PC-3 (cell line): ENCODE measurements around the gene CDK2. TPM values are rescaled to one million over a fixed set of nuclear protein-coding genes. Genes with fewer than 3 reads are reported as not detected.

ENCODE experiments used
- ATAC-seq: fragments of 200-7000 bp; cut with Tn5 transposase; 2 replicates; pipeline ENCODE4 v1.9.1; 2020; ENCODE audit warnings: mild to moderate bottlenecking, moderate library complexity
- BruUV-seq: library from RNA; stranded (reverse); fragments of 400-500 nt; replicated peaks from 2 replicates; lab custom pipeline; 2021; lab: Mats Ljungman, UMichigan
- CTCF ChIA-PET: fragments of 300-600 bp; sonication (Branson Sonifier 250); formaldehyde crosslinking; loops from one replicate; lab custom pipeline; 2022; ENCODE audit warnings: antibody characterized with exemption; lab: Charles Lee
- POLR2A ChIA-PET: fragments of 300-600 bp; sonication (Branson Sonifier 250); formaldehyde crosslinking; loops from one replicate; lab custom pipeline; 2022; ENCODE audit warnings: antibody characterized with exemption; ENCODE audit not compliant: unreplicated experiment; lab: Charles Lee
- DNase-seq: peaks from one replicate; pipeline ENCODE4 v3.0.0-alpha.2; 2015
- H2AFZ ChIP-seq: fragments of 300-600 bp; sonication (generic); 2 replicates; pipeline ENCODE4 v1.6.0; 2016; ENCODE audit warnings: antibody characterized with exemption, low read length
- H3F3A ChIP-seq: fragments of 300-600 bp; sonication (generic); one replicate; pipeline ENCODE4 v1.6.0; 2017; ENCODE audit warnings: antibody characterized with exemption, low read length, control low read depth, mild to moderate bottlenecking; ENCODE audit not compliant: unreplicated experiment
- H3K27ac ChIP-seq: fragments of 300-600 bp; sonication (generic); 2 replicates; pipeline ENCODE4 v1.5.1; 2016; ENCODE audit warnings: mild to moderate bottlenecking, low read length
- H3K27me3 ChIP-seq: fragments of 300-600 bp; sonication (generic); 2 replicates; pipeline ENCODE4 v1.6.1; 2016; ENCODE audit warnings: low read length, mixed read lengths
- H3K36me3 ChIP-seq: fragments of 300-600 bp; sonication (generic); 2 replicates; pipeline ENCODE4 v1.6.1; 2016; ENCODE audit warnings: low read depth, mixed run types, low read length, mixed read lengths
- H3K4me1 ChIP-seq: fragments of 300-600 bp; sonication (generic); 2 replicates; pipeline ENCODE4 v1.5.1; 2016; ENCODE audit warnings: low read length; ENCODE audit not compliant: insufficient read depth
- H3K4me2 ChIP-seq: fragments of 300-600 bp; sonication (generic); 2 replicates; pipeline ENCODE4 v1.6.0; 2016; ENCODE audit warnings: low read length
- H3K4me3 ChIP-seq: fragments of 300-600 bp; sonication (generic); 2 replicates; pipeline ENCODE4 v1.5.1; 2016; ENCODE audit warnings: mild to moderate bottlenecking, low read length, mixed read lengths
- H3K79me2 ChIP-seq: fragments of 300-600 bp; sonication (generic); 2 replicates; pipeline ENCODE4 v1.6.1; 2017; ENCODE audit warnings: low read length, mixed read lengths
- H3K9ac ChIP-seq: fragments of 300-600 bp; sonication (generic); 2 replicates; pipeline ENCODE4 v1.6.0; 2016; ENCODE audit warnings: mild to moderate bottlenecking, low read length
- H3K9me2 ChIP-seq: fragments of 300-600 bp; sonication (generic); replicated peaks from 2 replicates; pipeline ENCODE4 v1.6.1; 2016; ENCODE audit warnings: mixed run types, low read length, mixed read lengths
- H3K9me3 ChIP-seq: fragments of 300-600 bp; sonication (generic); 2 replicates; pipeline ENCODE4 v1.6.1; 2016; ENCODE audit warnings: low read length, mixed read lengths
- H4K20me1 ChIP-seq: fragments of 300-600 bp; sonication (generic); 2 replicates; pipeline ENCODE4 v1.6.1; 2016; ENCODE audit warnings: low read length, mixed read lengths
- CTCF ChIP-seq: fragments of 300-600 bp; sonication (generic); conservative IDR thresholded peaks from 2 replicates; pipeline ENCODE4 v1.5.1; 2017; ENCODE audit warnings: antibody characterized with exemption, low read depth, mild to moderate bottlenecking, low read length
- EZH2 ChIP-seq: fragments of 300-600 bp; sonication (generic); IDR thresholded peaks from one replicate; pipeline ENCODE4 v1.6.1; 2017; ENCODE audit warnings: antibody characterized with exemption, mild to moderate bottlenecking, low read length; ENCODE audit not compliant: unreplicated experiment
- EZH2phosphoT487 ChIP-seq: fragments of 300-600 bp; sonication (generic); IDR thresholded peaks from 2 replicates; pipeline ENCODE4 v1.6.1; 2018; ENCODE audit warnings: mild to moderate bottlenecking, antibody characterized with exemption, low read length, borderline replicate concordance
- intact Hi-C: fragments of 100-400 bp; cut with micrococcal nuclease; formaldehyde crosslinking; loops from 2 replicates; pipeline ENCODE4 v1.9.0; 2023
- total RNA-seq: library from RNA; depleted of rRNA; stranded (reverse); fragments of >200 nt; gene quantifications from 2 replicates; pipeline ENCODE4 v1.2.3, GENCODE V29; 2014

Gene CDK2
- total RNA-seq, 1 experiment from 2014 or later = 63.0 TPM

GRCh38 chr12:56004211-56004610, 37.6 kb downstream of the CDK2 start:
- no peaks in the 10 kb centered on the region for H4K20me1 ChIP-seq
- ChIA-PET CTCF (no interaction called here), POLR2A (no interaction called here)
- H3K27ac ChIP-seq = no peak overlapping the region
- H3K27me3 ChIP-seq = no peaks in the 10 kb centered on the region
- H3F3A ChIP-seq = no peaks in the 10 kb centered on the region
- TF ChIP-seq EZH2phosphoT487 (no peak), EZH2 (no peak)
- no TSS peak for BruUV-seq
- no peaks in the 10 kb centered on the region for H3K79me2 ChIP-seq
- H3K9me2 ChIP-seq = no peaks in the 10 kb centered on the region
- no peak overlapping the region for H3K4me2 ChIP-seq
- DNase-seq = no peak
- peaks cover 2% of the 10 kb centered on the region; the same call in 1 of the 2 replicates for H3K36me3 ChIP-seq
- H3K9me3 ChIP-seq = no peaks in the 10 kb centered on the region
- no peak for ATAC-seq
- intact Hi-C loops = no loop called here
- H3K4me3 ChIP-seq = no peak overlapping the region
- H3K9ac ChIP-seq = no peak overlapping the region
- H3K4me1 ChIP-seq = no peaks in the 10 kb centered on the region; the same call in 1 of the 2 replicates
- no peak overlapping the region for H2AFZ ChIP-seq

GRCh38 chr12:56007564-56008559, 41.2 kb downstream of the CDK2 start:
- H4K20me1 ChIP-seq = no peaks in the 10 kb centered on the region
- H3K27ac ChIP-seq = peak overlapping the region; percentile 41
- H3K4me2 ChIP-seq = peak overlapping the region; percentile 98
- H3K27me3 ChIP-seq = no peaks in the 10 kb centered on the region
- ChIA-PET CTCF (no interaction called here), POLR2A (interaction anchor here (1.8 kb wide), 1 partner anchor 11 kb away, joined by 15 read pairs; the partner anchor contains the start of gene SUOX)
- DNase-seq (peak; percentile 24), ATAC-seq (peak; percentile 80)
- intact Hi-C loops = no loop called here
- H3K36me3 ChIP-seq = peaks cover 2% of the 10 kb centered on the region; the same call in 1 of the 2 replicates
- H3F3A ChIP-seq = no peaks in the 10 kb centered on the region
- no peaks in the 10 kb centered on the region for H3K9me3 ChIP-seq
- peak overlapping the region; percentile 98 for H2AFZ ChIP-seq
- TF ChIP-seq EZH2phosphoT487 (no peak), CTCF (no peak), EZH2 (no peak)
- H3K4me1 ChIP-seq = peaks cover 4% of the 10 kb centered on the region; the same call in 1 of the 2 replicates
- no peaks in the 10 kb centered on the region for H3K79me2 ChIP-seq
- no TSS peak for BruUV-seq
- H3K9me2 ChIP-seq = no peaks in the 10 kb centered on the region
- peak overlapping the region; percentile 83 for H3K9ac ChIP-seq
- H3K4me3 ChIP-seq = peak overlapping the region; percentile 87

GRCh38 chr12:56010111-56010570, 43.5 kb downstream of the CDK2 start:
- no peaks in the 10 kb centered on the region for H3K79me2 ChIP-seq
- DNase-seq (no peak), ATAC-seq (no peak)
- no peak overlapping the region for H3K27ac ChIP-seq
- TSS peak; percentile 29 for BruUV-seq
- no peak overlapping the region for H3K9ac ChIP-seq
- no peaks in the 10 kb centered on the region for H3K9me2 ChIP-seq
- TF ChIP-seq CTCF (no peak), EZH2 (no peak), EZH2phosphoT487 (no peak)
- H3K4me1 ChIP-seq = peaks cover 4% of the 10 kb centered on the region; the same call in 1 of the 2 replicates
- H3K4me2 ChIP-seq = no peak overlapping the region
- no peak overlapping the region for H2AFZ ChIP-seq
- H3K9me3 ChIP-seq = no peaks in the 10 kb centered on the region
- no peaks in the 10 kb centered on the region for H4K20me1 ChIP-seq
- CTCF ChIA-PET = no interaction called here
- H3K4me3 ChIP-seq = no peak overlapping the region
- no peaks in the 10 kb centered on the region for H3K27me3 ChIP-seq
- no peaks in the 10 kb centered on the region for H3K36me3 ChIP-seq
- H3F3A ChIP-seq = no peaks in the 10 kb centered on the region
- intact Hi-C loops = no loop called here
- POLR2A ChIA-PET = interaction anchor here (0.7 kb wide), 1 partner anchor 37 kb away, joined by 3 read pairs; the partner anchor contains the start of gene RAB5B
